ENCODE measurements around the gene GABRA5. TPM values are rescaled to one million over a fixed set of nuclear protein-coding genes. Genes with fewer than 3 reads are reported as not detected.

GABRA5 gene
- total and polyA plus RNA-seq, 2 of the 8 experiments (the other 6 are each of a cell fraction or from before 2014, with no cell fraction given) = 15.0 to 29.6 TPM

DNA sequence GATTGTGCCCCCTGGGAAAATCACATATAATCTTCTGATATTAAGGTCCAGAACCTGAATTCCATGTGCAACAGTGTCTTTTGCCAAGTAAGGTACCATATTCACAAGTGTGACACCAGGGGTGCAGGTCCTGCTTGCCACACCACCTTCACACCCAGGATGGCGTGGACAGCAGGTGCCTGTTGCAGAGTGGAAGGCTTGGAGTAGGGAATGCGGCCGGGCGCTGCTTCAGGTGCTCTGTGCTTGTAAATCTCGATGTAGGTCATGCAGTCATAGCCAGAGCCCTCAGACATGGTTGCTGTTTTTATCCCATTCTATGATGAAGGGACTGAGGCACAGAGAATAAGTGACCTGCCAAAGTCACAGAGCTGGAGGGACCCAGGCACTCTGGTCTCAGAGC is 69.6 kb downstream of the GABRA5 start:
- CTCF ChIA-PET (ENCODE audit: partially characterized antibody) = interaction anchor here (0.9 kb wide), 1 partner anchor 48 kb away, joined by 3 read pairs; no protein-coding TSS in a partner anchor
- POLR2A ChIA-PET (ENCODE audit: partially characterized antibody) = no interaction called here
- H2AFZ ChIP-seq (ENCODE audit: low read length) = no peak overlapping the region
- no peaks in the 10 kb centered on the region for H3K4me1 ChIP-seq (replicated peaks in 1 of 4; ENCODE audit: control insufficient read depth in 3 of 4, insufficient read depth in 4 of 4, low read length in 3 of 4)
- no peak for FAIRE-seq
- no peaks in the 10 kb centered on the region for H3K23me2 ChIP-seq (ENCODE audit: low read depth, low read length)
- H3K9ac ChIP-seq (replicated peaks in 1 of 4; ENCODE audit: extremely low read depth in 1 of 4, low read depth in 3 of 4, low read length in 3 of 4) = no peak overlapping the region
- H3K14ac ChIP-seq (ENCODE audit: insufficient read length) = no peak overlapping the region
- H3K9me3 ChIP-seq (ENCODE audit: insufficient read depth in 2 of 2, low read depth in 1 of 2, low read length in 1 of 2) = no peaks in the 10 kb centered on the region
- H2BK12ac ChIP-seq (ENCODE audit: low read depth, low read length) = no peak overlapping the region
- H4K91ac ChIP-seq (replicated peaks; ENCODE audit: insufficient read length, low read length) = no peak overlapping the region
- WGBS, 2 experiments (ENCODE audit: extremely low coverage in 1 of 2, insufficient coverage in 1 of 2, insufficient read length in 1 of 2, insufficient replicate concordance in 2 of 2, low coverage in 1 of 2, low lambda C conversion rate in 2 of 2, missing lambda C conversion rate in 1 of 2) = 88% methylated on average over 5 of the region's 5 CpGs; no CpG with 5 or more reads in 1 of the 2 experiments
- no peak overlapping the region for H3K4me3 ChIP-seq (ENCODE audit: extremely low read depth in 1 of 4, insufficient read depth in 2 of 4, low read depth in 3 of 4, low read length in 4 of 4)
- H3K79me1 ChIP-seq (ENCODE audit: low read depth, low read length) = no peaks in the 10 kb centered on the region
- H2BK20ac ChIP-seq (ENCODE audit: low read length) = no peak overlapping the region
- DNase-seq (ENCODE audit: low read depth in 1 of 2, low spot score in 2 of 2) = no peak
- H2BK120ac ChIP-seq (replicated peaks; ENCODE audit: low read depth, low read length) = no peak overlapping the region
- no peak overlapping the region for H3K18ac ChIP-seq (ENCODE audit: extremely low read depth, low read length)
- no peak overlapping the region for H2BK5ac ChIP-seq (ENCODE audit: low read depth, low read length)
- H4K20me1 ChIP-seq (replicated peaks in 1 of 2; ENCODE audit: control insufficient read depth in 1 of 2, insufficient read depth in 2 of 2, low read length in 2 of 2) = no peaks in the 10 kb centered on the region
- no peaks in the 10 kb centered on the region for H3K27me3 ChIP-seq (replicated peaks in 1 of 4; ENCODE audit: control insufficient read depth in 3 of 4, extremely low read depth in 1 of 4, insufficient read depth in 3 of 4, low read length in 3 of 4)
- no peak overlapping the region for H4K5ac ChIP-seq (ENCODE audit: insufficient read length, low read depth, low read length)
- no peak overlapping the region for H3K4me2 ChIP-seq (ENCODE audit: insufficient read depth in 1 of 2, low read depth in 2 of 2, low read length in 2 of 2)
- no peak overlapping the region for H2AK5ac ChIP-seq (ENCODE audit: low read depth, low read length)
- TF ChIP-seq YY1 (IDR thresholded peaks at IDR 0.05; ENCODE audit: low read depth, low read length) = no peak
- no peak for TF ChIP-seq HDAC6 (IDR thresholded peaks at IDR 0.05; ENCODE audit: low read depth, low read length)
- no peak for TF ChIP-seq SRF (IDR thresholded peaks at IDR 0.05; ENCODE audit: low read depth, low read length)
- TF ChIP-seq, protein P1, sequence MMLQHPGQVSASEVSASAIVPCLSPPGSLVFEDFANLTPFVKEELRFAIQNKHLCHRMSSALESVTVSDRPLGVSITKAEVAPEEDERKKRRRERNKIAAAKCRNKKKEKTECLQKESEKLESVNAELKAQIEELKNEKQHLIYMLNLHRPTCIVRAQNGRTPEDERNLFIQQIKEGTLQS (IDR thresholded peaks at IDR 0.05; ENCODE audit: insufficient read depth, low read depth, low read length) = no peak
- TF ChIP-seq POLR2AphosphoS5 (IDR thresholded peaks at IDR 0.05; ENCODE audit: low read depth, low read length) = no peak
- no peak for TF ChIP-seq POU5F1 (IDR thresholded peaks at IDR 0.05; ENCODE audit: low read depth, low read length)
- no peak for TF ChIP-seq RNF2 (IDR thresholded peaks at IDR 0.05; ENCODE audit: borderline replicate concordance, low read depth, low read length, missing control alignments, poor library complexity, severe bottlenecking)
- no peak for TF ChIP-seq TBP (IDR thresholded peaks at IDR 0.05; ENCODE audit: low read depth, low read length)
- no peak for TF ChIP-seq EGR1 (IDR thresholded peaks at IDR 0.05; ENCODE audit: borderline replicate concordance, low read depth, low read length)
- no peak for TF ChIP-seq JUND (IDR thresholded peaks at IDR 0.05; ENCODE audit: low read length)
- no peak overlapping the region for H4K8ac ChIP-seq (ENCODE audit: extremely low read depth, insufficient read depth, low read length)
- H2BK15ac ChIP-seq (ENCODE audit: low read length) = no peak overlapping the region
- no peaks in the 10 kb centered on the region for H3K79me2 ChIP-seq (ENCODE audit: control insufficient read depth in 1 of 2, insufficient read depth in 2 of 2, low read length in 2 of 2)
- no peak overlapping the region for H3K23ac ChIP-seq (ENCODE audit: insufficient read length)
- H3K36me3 ChIP-seq (ENCODE audit: control insufficient read depth in 2 of 4, insufficient read depth in 4 of 4, low read length in 3 of 4) = no peaks in the 10 kb centered on the region
- H3K56ac ChIP-seq (replicated peaks; ENCODE audit: insufficient read length, low read depth, low read length) = no peak overlapping the region
- no peak overlapping the region for H3K4ac ChIP-seq (replicated peaks; ENCODE audit: insufficient read length, low read depth, low read length)
- no peak overlapping the region for H3K27ac ChIP-seq (ENCODE audit: low read depth, low read length)

Data from H1 (cell line).